ENCODE measurements around the gene CSMD2. TPM values are rescaled to one million over a fixed set of nuclear protein-coding genes. Genes with fewer than 3 reads are reported as not detected.

CSMD2 gene
- total and polyA plus RNA-seq, 2 experiments from 2014 or later: 5.3 to 16.6 TPM

DNA sequence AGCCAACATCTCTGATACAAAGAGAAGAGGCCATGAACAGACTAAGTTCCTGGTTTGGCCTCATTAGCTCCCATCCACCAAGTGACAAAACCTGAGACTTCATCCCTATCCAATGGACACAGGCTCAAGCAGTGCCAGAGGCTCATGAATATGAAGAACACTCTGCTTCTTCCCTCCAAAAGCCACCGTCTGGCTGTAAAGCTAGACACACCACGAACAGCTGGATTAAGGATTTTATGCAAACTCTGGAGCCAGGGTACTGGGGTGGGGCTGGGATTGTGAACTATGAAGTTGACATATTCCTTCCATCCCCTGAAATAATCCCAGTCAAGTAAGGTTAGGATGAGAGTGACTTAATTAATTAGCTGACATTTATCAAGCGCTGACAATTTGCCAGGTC, 139.4 kb downstream of the CSMD2 start:
- Mint-ChIP-seq H3K27ac (no peak overlapping the region), H3K4me3 (no peak overlapping the region), H3K4me1 (peaks cover 9% of the 10 kb centered on the region), H3K9me3 (no peaks in the 10 kb centered on the region), H3K27me3 (ENCODE audit: insufficient read depth, low read depth, poor library complexity) (peaks cover 13% of the 10 kb centered on the region), H3K36me3 (ENCODE audit: low read depth) (peaks cover 6% of the 10 kb centered on the region)
- Histone ChIP-seq H3K36me3 (ENCODE audit: insufficient read depth) (no peaks in the 10 kb centered on the region), H3F3A (replicated peaks; ENCODE audit: low read depth) (no peaks in the 10 kb centered on the region), H3K4me2 (no peak overlapping the region), H3K27me3 (ENCODE audit: insufficient read depth) (no peaks in the 10 kb centered on the region), H3K9me2 (ENCODE audit: insufficient read depth) (no peaks in the 10 kb centered on the region), H3K79me2 (replicated peaks; ENCODE audit: insufficient read depth) (no peaks in the 10 kb centered on the region), H2AFZ (no peak overlapping the region), H3K4me3 (no peak overlapping the region), H4K20me1 (replicated peaks; ENCODE audit: insufficient read depth) (peaks cover 5% of the 10 kb centered on the region; the same call in 1 of the 2 replicates), H3K27ac (ENCODE audit: low read depth) (no peak overlapping the region), H3K4me1 (ENCODE audit: insufficient read depth) (no peaks in the 10 kb centered on the region)
- no peak for ATAC-seq
- no peak for DNase-seq (ENCODE audit: low spot score)
- no peak for TF ChIP-seq POLR2AphosphoS5 (IDR thresholded peaks at IDR 0.05; ENCODE audit: low read depth)
- TF ChIP-seq ZNF331 (CRISPR knock-in tag; IDR thresholded peaks at IDR 0.05; ENCODE audit: low read depth): no peak
- TF ChIP-seq, protein P1, sequence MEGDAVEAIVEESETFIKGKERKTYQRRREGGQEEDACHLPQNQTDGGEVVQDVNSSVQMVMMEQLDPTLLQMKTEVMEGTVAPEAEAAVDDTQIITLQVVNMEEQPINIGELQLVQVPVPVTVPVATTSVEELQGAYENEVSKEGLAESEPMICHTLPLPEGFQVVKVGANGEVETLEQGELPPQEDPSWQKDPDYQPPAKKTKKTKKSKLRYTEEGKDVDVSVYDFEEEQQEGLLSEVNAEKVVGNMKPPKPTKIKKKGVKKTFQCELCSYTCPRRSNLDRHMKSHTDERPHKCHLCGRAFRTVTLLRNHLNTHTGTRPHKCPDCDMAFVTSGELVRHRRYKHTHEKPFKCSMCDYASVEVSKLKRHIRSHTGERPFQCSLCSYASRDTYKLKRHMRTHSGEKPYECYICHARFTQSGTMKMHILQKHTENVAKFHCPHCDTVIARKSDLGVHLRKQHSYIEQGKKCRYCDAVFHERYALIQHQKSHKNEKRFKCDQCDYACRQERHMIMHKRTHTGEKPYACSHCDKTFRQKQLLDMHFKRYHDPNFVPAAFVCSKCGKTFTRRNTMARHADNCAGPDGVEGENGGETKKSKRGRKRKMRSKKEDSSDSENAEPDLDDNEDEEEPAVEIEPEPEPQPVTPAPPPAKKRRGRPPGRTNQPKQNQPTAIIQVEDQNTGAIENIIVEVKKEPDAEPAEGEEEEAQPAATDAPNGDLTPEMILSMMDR (conservative IDR thresholded peaks at IDR 0.05; ENCODE audit: low read depth in 2 of 2): no peak
- no peak for TF ChIP-seq STAT1 (IDR thresholded peaks at IDR 0.05; ENCODE audit: unreplicated experiment)
- TF ChIP-seq, protein P2, sequence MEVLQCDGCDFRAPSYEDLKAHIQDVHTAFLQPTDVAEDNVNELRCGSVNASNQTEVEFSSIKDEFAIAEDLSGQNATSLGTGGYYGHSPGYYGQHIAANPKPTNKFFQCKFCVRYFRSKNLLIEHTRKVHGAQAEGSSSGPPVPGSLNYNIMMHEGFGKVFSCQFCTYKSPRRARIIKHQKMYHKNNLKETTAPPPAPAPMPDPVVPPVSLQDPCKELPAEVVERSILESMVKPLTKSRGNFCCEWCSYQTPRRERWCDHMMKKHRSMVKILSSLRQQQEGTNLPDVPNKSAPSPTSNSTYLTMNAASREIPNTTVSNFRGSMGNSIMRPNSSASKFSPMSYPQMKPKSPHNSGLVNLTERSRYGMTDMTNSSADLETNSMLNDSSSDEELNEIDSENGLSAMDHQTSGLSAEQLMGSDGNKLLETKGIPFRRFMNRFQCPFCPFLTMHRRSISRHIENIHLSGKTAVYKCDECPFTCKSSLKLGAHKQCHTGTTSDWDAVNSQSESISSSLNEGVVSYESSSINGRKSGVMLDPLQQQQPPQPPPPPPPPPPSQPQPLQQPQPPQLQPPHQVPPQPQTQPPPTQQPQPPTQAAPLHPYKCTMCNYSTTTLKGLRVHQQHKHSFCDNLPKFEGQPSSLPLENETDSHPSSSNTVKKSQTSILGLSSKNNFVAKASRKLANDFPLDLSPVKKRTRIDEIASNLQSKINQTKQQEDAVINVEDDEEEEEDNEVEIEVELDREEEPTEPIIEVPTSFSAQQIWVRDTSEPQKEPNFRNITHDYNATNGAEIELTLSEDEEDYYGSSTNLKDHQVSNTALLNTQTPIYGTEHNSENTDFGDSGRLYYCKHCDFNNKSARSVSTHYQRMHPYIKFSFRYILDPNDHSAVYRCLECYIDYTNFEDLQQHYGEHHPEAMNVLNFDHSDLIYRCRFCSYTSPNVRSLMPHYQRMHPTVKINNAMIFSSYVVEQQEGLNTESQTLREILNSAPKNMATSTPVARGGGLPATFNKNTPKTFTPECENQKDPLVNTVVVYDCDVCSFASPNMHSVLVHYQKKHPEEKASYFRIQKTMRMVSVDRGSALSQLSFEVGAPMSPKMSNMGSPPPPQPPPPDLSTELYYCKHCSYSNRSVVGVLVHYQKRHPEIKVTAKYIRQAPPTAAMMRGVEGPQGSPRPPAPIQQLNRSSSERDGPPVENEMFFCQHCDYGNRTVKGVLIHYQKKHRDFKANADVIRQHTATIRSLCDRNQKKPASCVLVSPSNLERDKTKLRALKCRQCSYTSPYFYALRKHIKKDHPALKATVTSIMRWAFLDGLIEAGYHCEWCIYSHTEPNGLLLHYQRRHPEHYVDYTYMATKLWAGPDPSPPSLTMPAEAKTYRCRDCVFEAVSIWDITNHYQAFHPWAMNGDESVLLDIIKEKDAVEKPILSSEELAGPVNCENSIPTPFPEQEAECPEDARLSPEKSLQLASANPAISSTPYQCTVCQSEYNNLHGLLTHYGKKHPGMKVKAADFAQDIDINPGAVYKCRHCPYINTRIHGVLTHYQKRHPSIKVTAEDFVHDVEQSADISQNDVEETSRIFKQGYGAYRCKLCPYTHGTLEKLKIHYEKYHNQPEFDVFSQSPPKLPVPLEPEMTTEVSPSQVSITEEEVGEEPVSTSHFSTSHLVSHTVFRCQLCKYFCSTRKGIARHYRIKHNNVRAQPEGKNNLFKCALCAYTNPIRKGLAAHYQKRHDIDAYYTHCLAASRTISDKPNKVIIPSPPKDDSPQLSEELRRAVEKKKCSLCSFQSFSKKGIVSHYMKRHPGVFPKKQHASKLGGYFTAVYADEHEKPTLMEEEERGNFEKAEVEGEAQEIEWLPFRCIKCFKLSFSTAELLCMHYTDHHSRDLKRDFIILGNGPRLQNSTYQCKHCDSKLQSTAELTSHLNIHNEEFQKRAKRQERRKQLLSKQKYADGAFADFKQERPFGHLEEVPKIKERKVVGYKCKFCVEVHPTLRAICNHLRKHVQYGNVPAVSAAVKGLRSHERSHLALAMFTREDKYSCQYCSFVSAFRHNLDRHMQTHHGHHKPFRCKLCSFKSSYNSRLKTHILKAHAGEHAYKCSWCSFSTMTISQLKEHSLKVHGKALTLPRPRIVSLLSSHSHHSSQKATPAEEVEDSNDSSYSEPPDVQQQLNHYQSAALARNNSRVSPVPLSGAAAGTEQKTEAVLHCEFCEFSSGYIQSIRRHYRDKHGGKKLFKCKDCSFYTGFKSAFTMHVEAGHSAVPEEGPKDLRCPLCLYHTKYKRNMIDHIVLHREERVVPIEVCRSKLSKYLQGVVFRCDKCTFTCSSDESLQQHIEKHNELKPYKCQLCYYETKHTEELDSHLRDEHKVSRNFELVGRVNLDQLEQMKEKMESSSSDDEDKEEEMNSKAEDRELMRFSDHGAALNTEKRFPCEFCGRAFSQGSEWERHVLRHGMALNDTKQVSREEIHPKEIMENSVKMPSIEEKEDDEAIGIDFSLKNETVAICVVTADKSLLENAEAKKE (CRISPR knock-in tag; IDR thresholded peaks at IDR 0.05): no peak
- no peak for TF ChIP-seq EZH2phosphoT487 (IDR thresholded peaks at IDR 0.05; ENCODE audit: unreplicated experiment)
- TF ChIP-seq NANOG (IDR thresholded peaks at IDR 0.05; ENCODE audit: borderline replicate concordance): no peak
- no peak for TF ChIP-seq JUNB (IDR thresholded peaks at IDR 0.05; ENCODE audit: unreplicated experiment)
- no peak for TF ChIP-seq CREB1 (CRISPR knock-in tag; IDR thresholded peaks at IDR 0.05; ENCODE audit: low read depth)
- TF ChIP-seq, protein P3, sequence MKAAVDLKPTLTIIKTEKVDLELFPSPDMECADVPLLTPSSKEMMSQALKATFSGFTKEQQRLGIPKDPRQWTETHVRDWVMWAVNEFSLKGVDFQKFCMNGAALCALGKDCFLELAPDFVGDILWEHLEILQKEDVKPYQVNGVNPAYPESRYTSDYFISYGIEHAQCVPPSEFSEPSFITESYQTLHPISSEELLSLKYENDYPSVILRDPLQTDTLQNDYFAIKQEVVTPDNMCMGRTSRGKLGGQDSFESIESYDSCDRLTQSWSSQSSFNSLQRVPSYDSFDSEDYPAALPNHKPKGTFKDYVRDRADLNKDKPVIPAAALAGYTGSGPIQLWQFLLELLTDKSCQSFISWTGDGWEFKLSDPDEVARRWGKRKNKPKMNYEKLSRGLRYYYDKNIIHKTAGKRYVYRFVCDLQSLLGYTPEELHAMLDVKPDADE (IDR thresholded peaks at IDR 0.05): no peak
- no peak for TF ChIP-seq EZH2 (IDR thresholded peaks at IDR 0.05; ENCODE audit: low read depth, unreplicated experiment)
- TF ChIP-seq, protein P4, sequence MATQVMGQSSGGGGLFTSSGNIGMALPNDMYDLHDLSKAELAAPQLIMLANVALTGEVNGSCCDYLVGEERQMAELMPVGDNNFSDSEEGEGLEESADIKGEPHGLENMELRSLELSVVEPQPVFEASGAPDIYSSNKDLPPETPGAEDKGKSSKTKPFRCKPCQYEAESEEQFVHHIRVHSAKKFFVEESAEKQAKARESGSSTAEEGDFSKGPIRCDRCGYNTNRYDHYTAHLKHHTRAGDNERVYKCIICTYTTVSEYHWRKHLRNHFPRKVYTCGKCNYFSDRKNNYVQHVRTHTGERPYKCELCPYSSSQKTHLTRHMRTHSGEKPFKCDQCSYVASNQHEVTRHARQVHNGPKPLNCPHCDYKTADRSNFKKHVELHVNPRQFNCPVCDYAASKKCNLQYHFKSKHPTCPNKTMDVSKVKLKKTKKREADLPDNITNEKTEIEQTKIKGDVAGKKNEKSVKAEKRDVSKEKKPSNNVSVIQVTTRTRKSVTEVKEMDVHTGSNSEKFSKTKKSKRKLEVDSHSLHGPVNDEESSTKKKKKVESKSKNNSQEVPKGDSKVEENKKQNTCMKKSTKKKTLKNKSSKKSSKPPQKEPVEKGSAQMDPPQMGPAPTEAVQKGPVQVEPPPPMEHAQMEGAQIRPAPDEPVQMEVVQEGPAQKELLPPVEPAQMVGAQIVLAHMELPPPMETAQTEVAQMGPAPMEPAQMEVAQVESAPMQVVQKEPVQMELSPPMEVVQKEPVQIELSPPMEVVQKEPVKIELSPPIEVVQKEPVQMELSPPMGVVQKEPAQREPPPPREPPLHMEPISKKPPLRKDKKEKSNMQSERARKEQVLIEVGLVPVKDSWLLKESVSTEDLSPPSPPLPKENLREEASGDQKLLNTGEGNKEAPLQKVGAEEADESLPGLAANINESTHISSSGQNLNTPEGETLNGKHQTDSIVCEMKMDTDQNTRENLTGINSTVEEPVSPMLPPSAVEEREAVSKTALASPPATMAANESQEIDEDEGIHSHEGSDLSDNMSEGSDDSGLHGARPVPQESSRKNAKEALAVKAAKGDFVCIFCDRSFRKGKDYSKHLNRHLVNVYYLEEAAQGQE (IDR thresholded peaks at IDR 0.05; ENCODE audit: unreplicated experiment): no peak
- TF ChIP-seq ZNF114 (CRISPR knock-in tag; IDR thresholded peaks at IDR 0.05): no peak
